ENCODE results near the gene RGS21.

DNA sequence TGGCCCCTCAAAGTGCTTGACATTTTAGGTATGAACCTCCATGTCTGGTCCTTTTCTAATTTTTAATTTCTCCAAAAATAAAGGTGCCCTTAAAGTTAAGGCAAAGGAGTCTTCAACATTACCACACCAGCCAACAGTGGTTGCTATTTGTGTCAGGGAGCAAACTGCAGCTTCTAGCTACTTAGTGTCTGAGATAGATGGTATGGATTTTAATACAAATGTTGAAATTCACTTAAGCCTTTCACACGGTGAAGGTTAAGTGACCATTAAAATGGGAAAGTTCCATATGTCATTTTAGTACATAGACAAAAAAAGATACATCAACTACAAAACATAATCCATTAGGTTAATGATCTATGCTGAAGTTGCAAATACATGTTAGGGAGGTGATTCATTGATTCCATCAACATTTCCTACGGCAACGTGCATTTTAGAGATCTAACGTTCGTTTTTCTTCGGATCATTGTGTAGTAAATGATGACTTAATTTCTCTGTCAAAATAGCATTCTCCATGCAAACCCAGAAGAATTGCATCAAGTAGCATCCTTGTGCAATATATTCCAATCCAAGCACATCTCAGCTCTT, 48.2 kb upstream of the RGS21 start:
- no peak for TF ChIP-seq CTCF (conservative IDR thresholded peaks at IDR 0.05; ENCODE audit: low read length)
- TF ChIP-seq EZH2phosphoT487 (IDR thresholded peaks at IDR 0.05; ENCODE audit: borderline replicate concordance, low read depth, low read length), result no peak
